Gastroesophageal sphincter (tissue), 4 donors: ENCODE measurements around the gene PALM3. TPM values are rescaled to one million over a fixed set of nuclear protein-coding genes. Genes with fewer than 3 reads are reported as not detected.

Experiments used
- ATAC-seq: fragments of 150-250 bp; one replicate; pipeline ENCODE4 v1.9.1; 2016; ENCODE audit warnings: mild to moderate bottlenecking, moderate library complexity
- H3K27ac ChIP-seq, 4 donors: fragments of 200-600 bp; sonication (generic) in 3 of 4; 1 replicate in 3 of 4; 2 replicates in 1 of 4; pipeline ENCODE4 v1.5.1; 2016 to 2019
- H3K27me3 ChIP-seq: fragments of 200-600 bp; sonication (generic); one replicate; pipeline ENCODE4 v1.5.1; 2019
- H3K36me3 ChIP-seq, 2 donors: fragments of 200-600 bp; sonication (generic); one replicate each; pipeline ENCODE4 v1.5.1; 2019; ENCODE audit warnings: control low read depth in 1 of 2
- H3K4me1 ChIP-seq, 3 donors: fragments of 200-600 bp; sonication (generic); 1 replicate in 2 of 3; 2 replicates in 1 of 3; pipeline ENCODE4 v1.5.1; 2016 to 2019; ENCODE audit warnings: control low read depth in 2 of 3
- H3K4me3 ChIP-seq, 2 donors: fragments of 200-600 bp; sonication (generic); one replicate each; pipeline ENCODE4 v1.5.1; 2019; ENCODE audit warnings: mild to moderate bottlenecking in 1 of 2, moderate library complexity in 1 of 2
- H3K9me3 ChIP-seq, 3 donors: fragments of 200-600 bp; sonication (generic); one replicate each; pipeline ENCODE4 v1.5.1; 2017 to 2019; ENCODE audit warnings: control low read depth in 2 of 3
- EP300 ChIP-seq: sonication (generic); formaldehyde crosslinking; IDR thresholded peaks from one replicate; pipeline ENCODE4 v1.6.1; 2017; ENCODE audit warnings: antibody characterized with exemption, mild to moderate bottlenecking
- POLR2A ChIP-seq, 2 donors: fragments of 450-650 bp; IDR thresholded peaks; one replicate each; pipeline ENCODE4 v1.6.1; 2017; ENCODE audit warnings: antibody characterized with exemption in 2 of 2, mild to moderate bottlenecking in 2 of 2, moderate library complexity in 1 of 2
- POLR2AphosphoS5 ChIP-seq: sonication (generic); formaldehyde crosslinking; IDR thresholded peaks from one replicate; pipeline ENCODE4 v1.6.1; 2017; ENCODE audit warnings: antibody characterized with exemption
- WGBS, 2 donors: methylation state at CpG; one replicate each; pipeline ENCODE4 v1.1.5; 2018; ENCODE audit warnings: low coverage in 1 of 2; 5-methylcytosine and 5-hydroxymethylcytosine counted together
- total RNA-seq, 4 donors: library from RNA; depleted of rRNA; stranded (reverse); fragments of >200 nt; gene quantifications; one replicate each; pipeline ENCODE4 v1.1.0, GENCODE V29; 2016
- TF ChIP-seq, protein P1 (sequence below), 4 experiments: fragments of 200-600 bp in 2 of 4; fragments of 450-650 bp in 2 of 4; sonication (generic) in 1 of 4; IDR thresholded peaks; one replicate each; pipeline ENCODE4 v1.5.1; 2017 to 2019; ENCODE audit warnings: antibody characterized with exemption in 4 of 4, mild to moderate bottlenecking in 2 of 4, moderate library complexity in 2 of 4

Gene PALM3
- total RNA-seq, 4 donors from 2014 or later = not detected

DNA sequence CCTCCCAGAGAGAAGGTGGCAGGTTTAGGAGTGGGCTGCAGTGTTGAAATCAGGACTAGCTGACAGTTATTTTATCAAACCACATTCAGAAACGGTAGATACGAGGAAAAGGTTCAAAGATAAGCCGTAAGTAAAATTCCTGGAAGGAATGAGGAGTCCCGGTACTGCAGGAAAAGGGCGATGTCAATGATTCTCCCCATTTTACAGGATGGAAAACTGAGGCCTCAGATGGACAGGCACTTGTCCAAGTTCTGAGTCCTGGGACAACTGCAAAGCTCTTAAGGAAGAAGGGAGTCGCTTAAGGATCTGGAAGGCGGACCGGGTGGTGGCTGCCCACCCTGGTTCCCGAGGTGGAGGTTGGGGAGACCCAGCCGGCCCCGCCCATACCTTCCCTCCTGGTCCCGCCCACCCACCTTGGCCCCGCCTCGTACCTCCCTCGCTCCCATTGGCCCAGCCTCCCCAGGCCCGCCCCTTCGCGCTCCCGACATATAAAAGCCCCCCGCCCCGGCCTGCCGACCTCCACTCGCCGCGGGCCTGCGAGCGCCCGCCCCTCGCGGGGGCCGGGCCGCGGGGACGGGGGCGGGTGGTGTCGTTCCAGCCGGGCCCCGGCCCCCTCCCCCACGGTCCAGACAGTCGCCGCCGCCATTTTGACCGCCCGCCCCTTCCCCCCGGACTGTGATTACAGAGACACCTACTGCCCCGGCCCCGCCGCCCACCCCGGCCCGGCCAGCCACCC, 56.4 kb downstream of the PALM3 start:
- ATAC-seq = peak; percentile 58
- Histone ChIP-seq H3K4me1 (peaks cover 0 to 41% (median 18%) of the 10 kb centered on the region in 3 donors), H3K9me3 (no peaks in the 10 kb centered on the region), H3K27ac (peak overlapping the region; percentile 98 to 99 (median 99)), H3K36me3 (peaks cover 0 to under 1% of the 10 kb centered on the region in 2 donors), H3K27me3 (no peaks in the 10 kb centered on the region), H3K4me3 (peak overlapping the region; percentile 84 to 89)
- WGBS, 2 donors = 0 to 18% methylated on average over 1 to 9 of the region's 50 CpGs
- peak; percentile 50 to 71 for TF ChIP-seq POLR2A (IDR thresholded peaks at IDR 0.05)
- TF ChIP-seq, protein P1, sequence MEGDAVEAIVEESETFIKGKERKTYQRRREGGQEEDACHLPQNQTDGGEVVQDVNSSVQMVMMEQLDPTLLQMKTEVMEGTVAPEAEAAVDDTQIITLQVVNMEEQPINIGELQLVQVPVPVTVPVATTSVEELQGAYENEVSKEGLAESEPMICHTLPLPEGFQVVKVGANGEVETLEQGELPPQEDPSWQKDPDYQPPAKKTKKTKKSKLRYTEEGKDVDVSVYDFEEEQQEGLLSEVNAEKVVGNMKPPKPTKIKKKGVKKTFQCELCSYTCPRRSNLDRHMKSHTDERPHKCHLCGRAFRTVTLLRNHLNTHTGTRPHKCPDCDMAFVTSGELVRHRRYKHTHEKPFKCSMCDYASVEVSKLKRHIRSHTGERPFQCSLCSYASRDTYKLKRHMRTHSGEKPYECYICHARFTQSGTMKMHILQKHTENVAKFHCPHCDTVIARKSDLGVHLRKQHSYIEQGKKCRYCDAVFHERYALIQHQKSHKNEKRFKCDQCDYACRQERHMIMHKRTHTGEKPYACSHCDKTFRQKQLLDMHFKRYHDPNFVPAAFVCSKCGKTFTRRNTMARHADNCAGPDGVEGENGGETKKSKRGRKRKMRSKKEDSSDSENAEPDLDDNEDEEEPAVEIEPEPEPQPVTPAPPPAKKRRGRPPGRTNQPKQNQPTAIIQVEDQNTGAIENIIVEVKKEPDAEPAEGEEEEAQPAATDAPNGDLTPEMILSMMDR (IDR thresholded peaks at IDR 0.05) = no peak

DNA sequence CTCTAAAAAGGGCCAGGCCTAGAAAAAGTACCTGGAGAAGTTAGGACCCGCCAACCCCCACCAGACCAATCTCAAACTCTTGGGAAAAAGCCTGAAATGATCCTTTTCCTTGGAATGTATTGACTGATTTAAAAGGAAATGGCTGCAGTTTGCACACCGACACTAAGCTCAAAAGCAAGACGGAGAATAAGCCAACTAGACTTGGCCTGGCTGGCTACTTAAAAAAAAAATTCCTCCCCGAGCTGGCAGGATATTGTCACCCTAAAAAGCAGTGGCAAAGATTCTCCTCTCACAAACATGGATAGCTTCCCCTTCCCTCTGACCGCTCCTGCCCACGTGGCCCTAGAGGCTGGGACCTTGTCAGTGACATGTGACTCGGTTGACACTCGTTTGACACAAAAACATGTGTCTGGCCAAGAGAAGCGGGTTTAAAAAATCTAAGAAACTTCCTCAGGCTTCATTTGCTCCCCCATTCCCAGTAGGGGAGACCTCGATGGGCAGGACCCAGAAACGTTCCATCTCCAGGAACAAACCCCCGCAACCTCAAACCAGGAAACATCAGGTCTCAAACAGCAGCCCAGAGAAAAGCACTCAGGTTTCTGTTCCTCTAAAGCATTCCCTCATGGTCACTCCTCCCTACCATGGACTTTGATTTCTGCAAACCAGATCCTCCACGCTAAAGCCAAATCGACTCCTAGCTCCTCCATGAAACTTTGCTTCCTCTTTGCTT, 57.1 kb downstream of the PALM3 start:
- no peaks in the 10 kb centered on the region for H3K9me3 ChIP-seq
- peaks cover 0 to 41% (median 18%) of the 10 kb centered on the region in 3 donors for H3K4me1 ChIP-seq
- peaks cover 0 to 8% of the 10 kb centered on the region in 2 donors for H3K36me3 ChIP-seq
- TF ChIP-seq, protein P1 (IDR thresholded peaks at IDR 0.05) = no peak
- TF ChIP-seq EP300 (no peak), POLR2A (IDR thresholded peaks at IDR 0.05) (no peak), POLR2AphosphoS5 (no peak)
- 24 to 28% methylated on average over 6 to 7 of the region's 14 CpGs for WGBS, 2 donors
- peak overlapping the region; percentile 98 to 99 (median 99) for H3K27ac ChIP-seq
- no peak for ATAC-seq
- no peaks in the 10 kb centered on the region for H3K27me3 ChIP-seq
- peak overlapping the region in 1 of 2 donors; percentile 89 for H3K4me3 ChIP-seq

Other genes with a start within 250 kb of the PALM3 start
- 1 to 10 TPM in 2 of 4 donors, not detected in 2; 1.1 to 5.0 TPM for gene NANOS3, start 184.9 kb downstream of the PALM3 start, total RNA-seq
- 1 to 10 TPM in 3 of 4 donors, not detected in 1; 1.9 to 2.4 (median 2.2) TPM for gene BRME1, start 156.0 kb downstream of the PALM3 start, total RNA-seq
- gene CC2D1A, start 155.9 kb downstream of the PALM3 start, total RNA-seq = 10 to 100 TPM; 15.6 to 36.8 (median 22.4) TPM
- under 1 TPM in 2 of 4 donors, not detected in 2; 0.62 to 0.67 TPM for gene PODNL1, start 123.7 kb downstream of the PALM3 start, total RNA-seq
- gene DCAF15, start 109.6 kb downstream of the PALM3 start, total RNA-seq = 10 to 100 TPM in 2 of 4 donors, 1 to 10 TPM in 2; 5.3 to 20.8 (median 14.5) TPM
- gene RFX1, start 55.8 kb downstream of the PALM3 start, total RNA-seq = 1 to 10 TPM; 2.0 to 5.9 (median 3.9) TPM
- gene RLN3, start 33.9 kb downstream of the PALM3 start, total RNA-seq = not detected
- gene IL27RA, start 30.3 kb downstream of the PALM3 start, total RNA-seq = 1 to 10 TPM; 1.1 to 5.4 (median 3.1) TPM
- gene MISP3, start 10.7 kb upstream of the PALM3 start, total RNA-seq = 1 to 10 TPM; 2.7 to 9.5 (median 5.6) TPM
- not detected for gene C19orf67, start 23.7 kb upstream of the PALM3 start, total RNA-seq
- gene SAMD1, start 28.7 kb upstream of the PALM3 start, total RNA-seq = 10 to 100 TPM; 21.9 to 61.3 (median 41.3) TPM
- 100 to 1,000 TPM in 1 of 4 donors, 10 to 100 TPM in 3; 62.3 to 138 (median 76.6) TPM for gene PRKACA, start 55.7 kb upstream of the PALM3 start, total RNA-seq
- 1 to 10 TPM in 1 of 4 donors, not detected in 3; 1.2 TPM for gene ASF1B, start 74.5 kb upstream of the PALM3 start, total RNA-seq
- gene ADGRL1, start 144.1 kb upstream of the PALM3 start, total RNA-seq = 10 to 100 TPM; 13.3 to 47.9 (median 21.1) TPM